HepG2 (cell line): ENCODE data around the gene PXDC1. TPM values are rescaled to one million over a fixed set of nuclear protein-coding genes. Genes with fewer than 3 reads are reported as not detected.

Experiments
- ATAD3A ChIP-seq: sonication (generic); formaldehyde crosslinking; IDR thresholded peaks from 2 replicates; pipeline ENCODE4 v1.4.0; 2020; ENCODE audit warnings: missing genetic modification reagents
- CHCHD3 ChIP-seq: sonication (generic); formaldehyde crosslinking; IDR thresholded peaks from 2 replicates; pipeline ENCODE4 v1.8.0; 2022; ENCODE audit warnings: mild to moderate bottlenecking, missing genetic modification reagents, moderate library complexity
- DR1 ChIP-seq: sonication (generic); formaldehyde crosslinking; IDR thresholded peaks from 2 replicates; pipeline ENCODE4 v1.8.0; 2021; ENCODE audit warnings: mild to moderate bottlenecking, missing genetic modification reagents, inconsistent platforms
- GTF2F1 ChIP-seq: fragments of 150-350 bp; IDR thresholded peaks from 2 replicates; pipeline ENCODE4 v1.6.1; 2014; ENCODE audit warnings: low read length
- JUND ChIP-seq: sonication (generic); formaldehyde crosslinking; IDR thresholded peaks from 2 replicates; pipeline ENCODE4 v1.8.0; 2022; ENCODE audit warnings: mild to moderate bottlenecking, missing genetic modification reagents
- MAFF ChIP-seq: IDR thresholded peaks from 2 replicates; pipeline ENCODE4 v1.6.1; 2011; ENCODE audit warnings: low read depth, low read length, improper control_type of control experiment
- MEIS1 ChIP-seq: sonication (generic); formaldehyde crosslinking; IDR thresholded peaks from 2 replicates; pipeline ENCODE4 v1.9.0; 2021; ENCODE audit warnings: mild to moderate bottlenecking, missing genetic modification reagents, moderate library complexity, borderline replicate concordance
- RBM39 ChIP-seq: fragments of 200-400 bp; formaldehyde crosslinking; IDR thresholded peaks from one replicate; pipeline ENCODE4 v1.6.1; 2018; ENCODE audit warnings: antibody characterized with exemption, mild to moderate bottlenecking, low read depth, low read length; ENCODE audit not compliant: poor library complexity, severe bottlenecking
- RXRB ChIP-seq: IDR thresholded peaks from 2 replicates; pipeline ENCODE4 v1.6.1; 2016; ENCODE audit warnings: borderline replicate concordance, missing genetic modification reagents, missing compliant biosample characterization
- SIX4 ChIP-seq: sonication (generic); formaldehyde crosslinking; IDR thresholded peaks from 2 replicates; pipeline ENCODE4 v1.4.0; 2020; ENCODE audit warnings: missing genetic modification reagents
- SSRP1 ChIP-seq: IDR thresholded peaks from 2 replicates; pipeline ENCODE4 v1.6.1; 2016; ENCODE audit warnings: control low read depth
- ZBTB1 ChIP-seq: sonication (generic); formaldehyde crosslinking; IDR thresholded peaks from 2 replicates; pipeline ENCODE4 v1.4.0; 2020; ENCODE audit warnings: missing genetic modification reagents, borderline replicate concordance
- ZFP36L2 ChIP-seq: sonication (generic); formaldehyde crosslinking; IDR thresholded peaks from 2 replicates; pipeline ENCODE4 v1.4.0; 2020; ENCODE audit warnings: missing genetic modification reagents
- ZFP37 ChIP-seq: sonication (generic); formaldehyde crosslinking; IDR thresholded peaks from 2 replicates; pipeline ENCODE4 v1.4.0; 2020; ENCODE audit warnings: missing genetic modification reagents, borderline replicate concordance
- ZFX ChIP-seq: sonication (generic); formaldehyde crosslinking; IDR thresholded peaks from 2 replicates; pipeline ENCODE4 v1.4.0; 2020; ENCODE audit warnings: mild to moderate bottlenecking, low read depth, missing genetic modification reagents, moderate library complexity
- ZNF329 ChIP-seq: sonication (generic); formaldehyde crosslinking; IDR thresholded peaks from 2 replicates; pipeline ENCODE4 v1.9.0; 2021; ENCODE audit warnings: low read depth, mild to moderate bottlenecking, missing genetic modification reagents
- ZNF432 ChIP-seq: sonication (generic); formaldehyde crosslinking; IDR thresholded peaks from 2 replicates; pipeline ENCODE4 v1.5.0; 2020; ENCODE audit warnings: missing genetic modification reagents, mild to moderate bottlenecking, borderline replicate concordance
- ZNF720 ChIP-seq: sonication (generic); formaldehyde crosslinking; IDR thresholded peaks from 2 replicates; pipeline ENCODE4 v1.4.0; 2020; ENCODE audit warnings: missing genetic modification reagents
- ZSCAN29 ChIP-seq: sonication (generic); formaldehyde crosslinking; conservative IDR thresholded peaks from 2 replicates; pipeline ENCODE4 v1.4.0; 2020; ENCODE audit warnings: mild to moderate bottlenecking, missing genetic modification reagents
- polyA plus RNA-seq, 8 experiments: library from polyadenylated mRNA; depleted of rRNA in 3 of 8; stranded (reverse) in 7 of 8; unstranded in 1 of 8; fragments of >200 nt; fragmentation: Illumina TruSeq in 4 of 8; extraction: Trizol in 4 of 8; gene quantifications; 2 replicates each; pipeline versions ENCODE4 v1.2.1 to v1.2.3, GENCODE V29; 2011 to 2016; ENCODE audit warnings: low read depth in 4 of 8, missing spikeins in 1 of 8, mixed read lengths in 1 of 8; ENCODE audit not compliant: insufficient read depth in 1 of 8
- total RNA-seq, 5 experiments: library from RNA; depleted of rRNA; stranded (reverse); fragments of >200 nt; fragmentation: Illumina TruSeq; extraction: Trizol; gene quantifications; 2 replicates each; pipeline ENCODE4 v1.2.3, GENCODE V29; 2016; ENCODE audit warnings: low read depth in 1 of 5
- TF ChIP-seq, protein P1 (sequence below): sonication (generic); formaldehyde crosslinking; IDR thresholded peaks from 2 replicates; pipeline ENCODE4 v1.4.0; 2020; ENCODE audit warnings: missing genetic modification reagents, borderline replicate concordance
- TF ChIP-seq, protein P2 (sequence below): sonication (generic); formaldehyde crosslinking; conservative IDR thresholded peaks from 2 replicates; pipeline ENCODE4 v1.5.0; 2020; ENCODE audit warnings: missing genetic modification reagents
- TF ChIP-seq, protein P3 (sequence below): sonication (generic); formaldehyde crosslinking; IDR thresholded peaks from 2 replicates; pipeline ENCODE4 v1.4.0; 2020; ENCODE audit warnings: mild to moderate bottlenecking, low read depth, missing genetic modification reagents

PXDC1 gene
- total and polyA plus RNA-seq, 2 of the 13 experiments (the other 11 are each of a cell fraction or from before 2014, with no cell fraction given) = 32.4 to 34.7 TPM

DNA sequence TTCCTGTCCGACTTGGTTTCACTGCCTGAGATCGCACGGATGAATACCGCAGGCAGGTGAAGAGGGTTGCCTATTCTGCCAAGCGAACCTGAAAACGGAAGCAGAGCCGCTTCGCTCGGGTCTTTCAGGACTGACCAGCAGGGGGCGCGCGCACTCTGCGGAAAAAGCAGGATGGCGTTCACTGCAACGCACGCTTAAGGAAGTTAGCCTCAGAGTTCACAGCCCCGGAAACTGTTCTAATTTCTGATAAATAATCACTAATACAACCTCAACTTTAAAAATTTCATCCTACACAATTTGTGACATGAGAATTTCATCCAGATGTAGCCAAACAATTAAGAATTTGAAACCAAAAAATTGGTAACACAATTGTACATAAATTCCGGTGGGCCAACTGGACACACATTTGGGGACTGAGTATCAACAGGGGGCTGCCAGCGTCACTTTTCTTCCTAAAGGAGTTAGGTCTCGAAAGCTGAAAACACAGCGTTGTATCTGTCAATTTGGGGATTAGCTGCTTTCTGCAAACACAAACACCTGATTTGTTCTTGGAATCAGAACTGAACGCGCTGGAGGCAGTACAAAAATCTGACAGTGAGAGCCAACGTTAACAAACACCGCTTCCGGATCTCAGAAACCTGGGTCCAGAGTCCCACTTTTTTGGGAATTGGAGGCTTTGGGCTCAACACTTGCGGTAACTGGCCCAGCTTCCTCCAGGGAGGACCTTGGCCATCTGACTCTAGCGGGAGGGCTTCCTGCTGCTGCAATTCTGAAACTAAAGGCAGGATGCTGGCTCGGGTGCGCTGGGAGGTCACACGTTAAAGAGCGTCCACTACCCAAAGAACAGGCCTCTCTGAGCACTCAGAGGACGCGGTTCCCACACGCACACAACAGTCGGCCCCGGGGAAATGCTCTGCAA lies 8.8 kb downstream of the PXDC1 start (continued):
- TF ChIP-seq, protein P1, sequence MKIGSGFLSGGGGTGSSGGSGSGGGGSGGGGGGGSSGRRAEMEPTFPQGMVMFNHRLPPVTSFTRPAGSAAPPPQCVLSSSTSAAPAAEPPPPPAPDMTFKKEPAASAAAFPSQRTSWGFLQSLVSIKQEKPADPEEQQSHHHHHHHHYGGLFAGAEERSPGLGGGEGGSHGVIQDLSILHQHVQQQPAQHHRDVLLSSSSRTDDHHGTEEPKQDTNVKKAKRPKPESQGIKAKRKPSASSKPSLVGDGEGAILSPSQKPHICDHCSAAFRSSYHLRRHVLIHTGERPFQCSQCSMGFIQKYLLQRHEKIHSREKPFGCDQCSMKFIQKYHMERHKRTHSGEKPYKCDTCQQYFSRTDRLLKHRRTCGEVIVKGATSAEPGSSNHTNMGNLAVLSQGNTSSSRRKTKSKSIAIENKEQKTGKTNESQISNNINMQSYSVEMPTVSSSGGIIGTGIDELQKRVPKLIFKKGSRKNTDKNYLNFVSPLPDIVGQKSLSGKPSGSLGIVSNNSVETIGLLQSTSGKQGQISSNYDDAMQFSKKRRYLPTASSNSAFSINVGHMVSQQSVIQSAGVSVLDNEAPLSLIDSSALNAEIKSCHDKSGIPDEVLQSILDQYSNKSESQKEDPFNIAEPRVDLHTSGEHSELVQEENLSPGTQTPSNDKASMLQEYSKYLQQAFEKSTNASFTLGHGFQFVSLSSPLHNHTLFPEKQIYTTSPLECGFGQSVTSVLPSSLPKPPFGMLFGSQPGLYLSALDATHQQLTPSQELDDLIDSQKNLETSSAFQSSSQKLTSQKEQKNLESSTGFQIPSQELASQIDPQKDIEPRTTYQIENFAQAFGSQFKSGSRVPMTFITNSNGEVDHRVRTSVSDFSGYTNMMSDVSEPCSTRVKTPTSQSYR = no peak
- TF ChIP-seq SSRP1 (CRISPR knock-in tag) (no peak), RBM39 (no peak), DR1 (CRISPR knock-in tag) (no peak), ZFP36L2 (CRISPR knock-in tag) (no peak), JUND (no peak), ZNF329 (no peak), MEIS1 (CRISPR knock-in tag) (no peak; the same call in 1 of the 2 replicates), ZNF432 (CRISPR knock-in tag) (no peak), CHCHD3 (CRISPR knock-in tag) (no peak), ZFX (CRISPR knock-in tag) (peak; percentile 67), MAFF (no peak), ATAD3A (CRISPR knock-in tag) (no peak), ZFP37 (CRISPR knock-in tag) (no peak), RXRB (CRISPR knock-in tag) (peak; percentile 62; the same call in 1 of the 2 replicates), GTF2F1 (no peak), ZNF720 (CRISPR knock-in tag) (no peak), ZBTB1 (CRISPR knock-in tag) (no peak), ZSCAN29 (CRISPR knock-in tag) (peak; percentile 78; the same call in 1 of the 2 replicates), SIX4 (CRISPR knock-in tag) (no peak)
- TF ChIP-seq, protein P2, sequence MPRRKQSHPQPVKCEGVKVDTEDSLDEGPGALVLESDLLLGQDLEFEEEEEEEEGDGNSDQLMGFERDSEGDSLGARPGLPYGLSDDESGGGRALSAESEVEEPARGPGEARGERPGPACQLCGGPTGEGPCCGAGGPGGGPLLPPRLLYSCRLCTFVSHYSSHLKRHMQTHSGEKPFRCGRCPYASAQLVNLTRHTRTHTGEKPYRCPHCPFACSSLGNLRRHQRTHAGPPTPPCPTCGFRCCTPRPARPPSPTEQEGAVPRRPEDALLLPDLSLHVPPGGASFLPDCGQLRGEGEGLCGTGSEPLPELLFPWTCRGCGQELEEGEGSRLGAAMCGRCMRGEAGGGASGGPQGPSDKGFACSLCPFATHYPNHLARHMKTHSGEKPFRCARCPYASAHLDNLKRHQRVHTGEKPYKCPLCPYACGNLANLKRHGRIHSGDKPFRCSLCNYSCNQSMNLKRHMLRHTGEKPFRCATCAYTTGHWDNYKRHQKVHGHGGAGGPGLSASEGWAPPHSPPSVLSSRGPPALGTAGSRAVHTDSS (CRISPR knock-in tag) = no peak
- TF ChIP-seq, protein P3, sequence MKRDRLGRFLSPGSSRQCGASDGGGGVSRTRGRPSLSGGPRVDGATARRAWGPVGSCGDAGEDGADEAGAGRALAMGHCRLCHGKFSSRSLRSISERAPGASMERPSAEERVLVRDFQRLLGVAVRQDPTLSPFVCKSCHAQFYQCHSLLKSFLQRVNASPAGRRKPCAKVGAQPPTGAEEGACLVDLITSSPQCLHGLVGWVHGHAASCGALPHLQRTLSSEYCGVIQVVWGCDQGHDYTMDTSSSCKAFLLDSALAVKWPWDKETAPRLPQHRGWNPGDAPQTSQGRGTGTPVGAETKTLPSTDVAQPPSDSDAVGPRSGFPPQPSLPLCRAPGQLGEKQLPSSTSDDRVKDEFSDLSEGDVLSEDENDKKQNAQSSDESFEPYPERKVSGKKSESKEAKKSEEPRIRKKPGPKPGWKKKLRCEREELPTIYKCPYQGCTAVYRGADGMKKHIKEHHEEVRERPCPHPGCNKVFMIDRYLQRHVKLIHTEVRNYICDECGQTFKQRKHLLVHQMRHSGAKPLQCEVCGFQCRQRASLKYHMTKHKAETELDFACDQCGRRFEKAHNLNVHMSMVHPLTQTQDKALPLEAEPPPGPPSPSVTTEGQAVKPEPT (CRISPR knock-in tag) = no peak
